Hepatocyte (in vitro differentiated cells): Measurements from ENCODE around the gene PDLIM5. TPM values are rescaled to one million over a fixed set of nuclear protein-coding genes. Genes with fewer than 3 reads are reported as not detected.

Source experiments
- DNase-seq: peaks from one replicate; pipeline ENCODE4 v3.0.0-alpha.2; 2016; ENCODE audit warnings: low spot score
- H2AFZ ChIP-seq: fragments of 200-600 bp; sonication (generic); 2 replicates; pipeline ENCODE4 v1.6.0; 2016; ENCODE audit warnings: antibody characterized with exemption, mild to moderate bottlenecking
- H3K27ac ChIP-seq: fragments of 200-600 bp; sonication (generic); 2 replicates; pipeline ENCODE4 v1.5.1; 2016; ENCODE audit warnings: mild to moderate bottlenecking
- H3K27me3 ChIP-seq: fragments of 200-600 bp; sonication (generic); 2 replicates; pipeline ENCODE4 v1.6.1; 2016
- H3K36me3 ChIP-seq: fragments of 200-600 bp; sonication (generic); replicated peaks from 2 replicates; pipeline ENCODE4 v1.5.1; 2016; ENCODE audit warnings: low read depth; ENCODE audit not compliant: insufficient read depth
- H3K4me1 ChIP-seq: fragments of 200-600 bp; sonication (generic); 2 replicates; pipeline ENCODE4 v1.5.1; 2016; ENCODE audit warnings: mild to moderate bottlenecking, moderate library complexity; ENCODE audit not compliant: insufficient read depth
- H3K4me2 ChIP-seq: fragments of 200-600 bp; sonication (generic); 2 replicates; pipeline ENCODE4 v1.6.0; 2016
- H3K4me3 ChIP-seq: fragments of 200-600 bp; sonication (generic); 2 replicates; pipeline ENCODE4 v1.5.1; 2016; ENCODE audit warnings: mild to moderate bottlenecking
- H3K79me2 ChIP-seq: fragments of 200-600 bp; sonication (generic); 2 replicates; pipeline ENCODE4 v1.6.0; 2017; ENCODE audit warnings: mild to moderate bottlenecking
- H3K9me2 ChIP-seq: fragments of 200-600 bp; sonication (generic); replicated peaks from 2 replicates; pipeline ENCODE4 v1.6.0; 2017; ENCODE audit warnings: mild to moderate bottlenecking; ENCODE audit not compliant: insufficient read depth
- H3K9me3 ChIP-seq: fragments of 200-600 bp; sonication (generic); 2 replicates; pipeline ENCODE4 v1.5.1; 2016; ENCODE audit warnings: low read depth, mild to moderate bottlenecking
- H4K20me1 ChIP-seq: fragments of 200-600 bp; sonication (generic); 2 replicates; pipeline ENCODE4 v1.6.0; 2016; ENCODE audit warnings: mild to moderate bottlenecking; ENCODE audit not compliant: insufficient read depth, poor library complexity, severe bottlenecking
- CTCF ChIP-seq: fragments of 200-600 bp; sonication (generic); IDR thresholded peaks from 2 replicates; pipeline ENCODE4 v1.5.1; 2016; ENCODE audit warnings: antibody characterized with exemption, mild to moderate bottlenecking; ENCODE audit not compliant: poor library complexity
- EZH2 ChIP-seq: fragments of 200-600 bp; sonication (generic); IDR thresholded peaks from 2 replicates; pipeline ENCODE4 v1.6.1; 2016; ENCODE audit warnings: antibody characterized with exemption, mild to moderate bottlenecking, borderline replicate concordance
- EZH2phosphoT487 ChIP-seq: fragments of 200-600 bp; sonication (generic); IDR thresholded peaks from one replicate; pipeline ENCODE4 v1.6.1; 2018; ENCODE audit warnings: antibody characterized with exemption, mild to moderate bottlenecking, low read depth, moderate library complexity; ENCODE audit not compliant: unreplicated experiment, severe bottlenecking
- WGBS: methylation state at CpG from one replicate; pipeline ENCODE4 v1.1.6; 2016; ENCODE audit warnings: low lambda C conversion rate; ENCODE audit errors: missing lambda C conversion rate; 5-methylcytosine and 5-hydroxymethylcytosine counted together
- polyA plus RNA-seq: library from polyadenylated mRNA; unstranded; fragments of >200 nt; fragmentation: Nextera tagmentation; extraction: Ambion mirVana; gene quantifications from 2 replicates; pipeline ENCODE4 v1.2.1, GENCODE V29; 2016
- total RNA-seq: library from RNA; depleted of rRNA; stranded (reverse); fragments of >200 nt; gene quantifications from 2 replicates; pipeline ENCODE4 v1.2.3, GENCODE V29; 2014

PDLIM5 gene
- total and polyA plus RNA-seq, 2 experiments from 2014 or later = 97.1 to 121 TPM

GRCh38 chr4:94595880-94596483 is 144.2 kb downstream of the PDLIM5 start:
- H3K79me2 ChIP-seq = no peaks in the 10 kb centered on the region
- H3K4me3 ChIP-seq = no peak overlapping the region
- 57% methylated on average over 5 of the region's 5 CpGs for WGBS
- no peak for TF ChIP-seq EZH2phosphoT487
- TF ChIP-seq CTCF = peak; percentile 76
- no peak for TF ChIP-seq EZH2
- no peak overlapping the region for H3K27ac ChIP-seq
- H4K20me1 ChIP-seq = no peaks in the 10 kb centered on the region
- H3K9me2 ChIP-seq = no peaks in the 10 kb centered on the region
- H3K36me3 ChIP-seq = no peaks in the 10 kb centered on the region
- H3K9me3 ChIP-seq = no peaks in the 10 kb centered on the region
- DNase-seq = peak; percentile 55
- H3K4me2 ChIP-seq = no peak overlapping the region
- no peaks in the 10 kb centered on the region for H3K4me1 ChIP-seq
- H2AFZ ChIP-seq = no peak overlapping the region
- H3K27me3 ChIP-seq = no peaks in the 10 kb centered on the region

GRCh38 chr4:94598758-94599157 is 147.0 kb downstream of the PDLIM5 start:
- DNase-seq = no peak
- no peak overlapping the region for H3K4me3 ChIP-seq
- H3K4me1 ChIP-seq = no peaks in the 10 kb centered on the region
- no peaks in the 10 kb centered on the region for H3K27me3 ChIP-seq
- no peaks in the 10 kb centered on the region for H4K20me1 ChIP-seq
- H3K9me3 ChIP-seq = no peaks in the 10 kb centered on the region
- 97% methylated on average over 1 of the region's 1 CpG for WGBS
- no peak for TF ChIP-seq CTCF
- no peak for TF ChIP-seq EZH2
- no peak for TF ChIP-seq EZH2phosphoT487
- no peak overlapping the region for H3K4me2 ChIP-seq
- H3K9me2 ChIP-seq = no peaks in the 10 kb centered on the region
- H3K79me2 ChIP-seq = no peaks in the 10 kb centered on the region
- H3K36me3 ChIP-seq = no peaks in the 10 kb centered on the region
- H3K27ac ChIP-seq = no peak overlapping the region
- H2AFZ ChIP-seq = no peak overlapping the region

- Histone ChIP-seq H3K27me3 (no peaks in the 10 kb centered on the region), H4K20me1 (no peaks in the 10 kb centered on the region), H3K4me2 (no peak overlapping the region), H3K79me2 (no peaks in the 10 kb centered on the region), H3K9me3 (no peaks in the 10 kb centered on the region), H3K36me3 (no peaks in the 10 kb centered on the region), H3K27ac (no peak overlapping the region), H3K4me1 (no peaks in the 10 kb centered on the region), H3K4me3 (no peak overlapping the region), H2AFZ (no peak overlapping the region), H3K9me2 (no peaks in the 10 kb centered on the region)
- DNase-seq = peak; percentile 22
- TF ChIP-seq EZH2 (no peak), CTCF (no peak), EZH2phosphoT487 (no peak)
- 92% methylated on average over 10 of the region's 10 CpGs for WGBS
Observed at GRCh38 chr4:94603170-94603747, 151.5 kb downstream of the PDLIM5 start.
